Mononuclear cell (primary cell): ENCODE data around the gene PAQR8. TPM values are rescaled to one million over a fixed set of nuclear protein-coding genes. Genes with fewer than 3 reads are reported as not detected.

Experiments used
- H3K27me3 ChIP-seq: 2 replicates; pipeline ENCODE4 v1.6.0; 2011; ENCODE audit warnings: low read length, control low read depth; ENCODE audit not compliant: insufficient read depth
- H3K4me1 ChIP-seq: 2 replicates; pipeline ENCODE4 v1.5.1; 2011; ENCODE audit warnings: mild to moderate bottlenecking, low read length, control low read depth; ENCODE audit not compliant: insufficient read depth
- H3K4me3 ChIP-seq: 2 replicates; pipeline ENCODE4 v1.5.1; 2011; ENCODE audit warnings: mild to moderate bottlenecking, low read length, moderate library complexity
- H3K9me3 ChIP-seq: 2 replicates; pipeline ENCODE4 v1.5.1; 2011; ENCODE audit warnings: low read depth, mild to moderate bottlenecking, control low read depth, low read length
- total RNA-seq: library from RNA; depleted of rRNA; stranded (reverse); fragments of >200 nt; gene quantifications from one replicate; pipeline ENCODE4 v1.2.3, GENCODE V29; 2012

PAQR8 gene
- total RNA-seq, 1 donor = 2.0 TPM

DNA sequence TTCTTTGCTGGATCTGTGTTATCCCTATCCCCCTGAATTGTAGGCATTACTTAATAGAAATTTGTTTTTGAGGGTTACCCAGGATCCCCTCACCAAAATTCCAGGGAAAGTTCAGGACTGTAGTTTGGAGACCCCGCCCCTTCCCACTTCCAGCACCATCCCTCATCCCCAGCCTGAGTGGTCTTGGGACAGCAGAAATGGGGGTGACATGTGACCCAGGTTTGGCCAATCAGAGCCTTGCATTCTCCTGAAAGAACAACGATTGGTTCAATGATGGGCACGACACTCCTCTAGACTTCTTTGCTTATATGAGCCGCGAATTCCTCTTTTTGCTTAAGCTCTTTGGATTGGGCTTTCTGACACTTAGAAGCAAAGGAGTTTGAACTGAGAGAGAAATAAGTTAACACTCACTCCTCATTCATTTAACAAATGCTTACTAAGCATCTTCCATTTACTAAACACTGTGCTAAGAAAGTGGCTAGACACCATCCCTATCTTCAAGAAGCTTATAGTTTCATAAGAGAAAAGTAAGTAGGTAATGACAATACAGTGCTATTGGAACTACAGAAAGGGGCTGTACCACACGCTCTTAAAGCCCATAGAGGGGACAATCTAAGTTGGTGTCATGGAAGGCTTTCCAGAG is 24.9 kb upstream of the PAQR8 start:
- H3K27me3 ChIP-seq = no peaks in the 10 kb centered on the region
- peaks cover 34% of the 10 kb centered on the region for H3K4me1 ChIP-seq
- no peak overlapping the region for H3K4me3 ChIP-seq
- no peaks in the 10 kb centered on the region for H3K9me3 ChIP-seq

DNA sequence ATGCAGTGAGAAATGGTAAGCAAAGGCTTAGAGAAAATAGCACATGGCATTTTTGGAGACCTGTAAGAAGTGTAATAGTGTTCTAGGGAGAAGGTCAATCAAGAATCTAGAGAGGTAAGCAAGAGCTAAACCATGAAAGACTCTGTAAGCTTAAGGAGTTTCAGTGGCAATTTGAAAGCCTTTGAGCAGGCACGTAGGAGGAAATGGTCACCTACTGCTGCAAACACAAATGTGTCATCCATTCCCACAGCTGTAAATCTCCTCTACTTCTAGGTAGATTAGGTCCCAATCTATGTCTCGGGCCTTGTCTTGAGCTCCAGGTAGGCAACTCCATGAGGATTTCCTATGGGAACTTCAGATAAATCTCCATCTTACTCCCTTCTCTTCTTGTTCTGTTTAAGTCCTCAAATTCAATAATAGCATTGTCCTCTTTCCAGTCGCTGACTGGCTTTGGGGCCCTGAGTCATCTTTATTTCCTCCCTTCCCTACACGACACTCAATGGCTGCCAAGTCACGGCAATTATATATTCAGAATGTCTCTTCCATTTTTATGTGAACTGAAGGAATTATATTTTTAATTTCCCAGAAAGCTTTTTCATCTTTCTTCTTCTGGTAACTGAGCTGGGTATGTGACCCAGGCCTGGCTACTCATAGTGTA is 24.2 kb upstream of the PAQR8 start:
- H3K9me3 ChIP-seq = no peaks in the 10 kb centered on the region
- H3K4me3 ChIP-seq = no peak overlapping the region
- no peaks in the 10 kb centered on the region for H3K27me3 ChIP-seq
- H3K4me1 ChIP-seq = peaks cover 34% of the 10 kb centered on the region

DNA sequence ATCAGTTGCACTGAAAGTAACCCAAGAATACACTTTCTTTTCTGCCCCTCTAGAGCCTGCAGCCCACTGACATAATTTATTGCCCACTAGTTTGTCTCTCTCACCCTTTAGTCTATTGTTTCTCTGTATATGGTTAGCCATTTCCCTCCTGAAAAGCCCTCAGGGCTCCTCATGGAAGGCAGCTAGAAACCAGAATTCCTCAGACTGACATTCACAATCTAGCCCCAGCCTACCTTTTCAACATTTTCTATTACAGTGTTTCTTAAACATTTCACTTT is 21.4 kb upstream of the PAQR8 start:
- no peak overlapping the region for H3K4me3 ChIP-seq
- peaks cover 11% of the 10 kb centered on the region for H3K4me1 ChIP-seq
- no peaks in the 10 kb centered on the region for H3K27me3 ChIP-seq
- H3K9me3 ChIP-seq = no peaks in the 10 kb centered on the region

DNA sequence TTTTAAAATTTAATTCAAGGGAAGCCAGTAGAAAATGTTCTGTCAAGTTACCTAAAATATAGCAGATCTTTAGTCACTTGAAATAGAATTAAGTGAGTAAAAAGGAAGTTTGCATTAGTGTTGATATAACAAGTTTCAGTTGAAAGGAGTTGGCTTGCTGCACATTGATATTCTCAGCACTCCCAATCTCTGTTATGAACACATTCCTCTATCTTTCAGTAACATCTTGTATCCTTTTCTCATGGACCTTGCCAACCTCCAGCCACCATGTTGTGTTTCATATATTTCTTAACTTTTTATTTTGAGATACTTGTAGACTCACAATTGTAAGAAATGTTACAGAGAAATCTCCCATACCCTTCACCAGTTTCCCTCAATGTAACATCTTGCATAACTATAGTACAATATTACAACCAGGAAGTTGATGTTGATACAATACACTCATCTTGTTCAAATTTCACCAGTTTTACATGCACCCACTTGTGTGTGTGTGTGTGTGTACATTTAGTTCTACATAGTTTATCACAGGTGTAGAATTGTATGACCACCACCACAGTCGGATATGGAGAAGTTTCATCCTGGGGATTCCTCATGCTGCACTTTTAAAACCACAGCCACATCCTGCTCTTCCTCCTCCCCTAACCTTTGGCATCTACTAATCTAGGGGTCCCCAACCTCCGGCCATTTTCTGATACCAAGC is 20.2 kb upstream of the PAQR8 start:
- no peaks in the 10 kb centered on the region for H3K27me3 ChIP-seq
- no peaks in the 10 kb centered on the region for H3K9me3 ChIP-seq
- H3K4me3 ChIP-seq = no peak overlapping the region
- peaks cover 9% of the 10 kb centered on the region for H3K4me1 ChIP-seq

DNA sequence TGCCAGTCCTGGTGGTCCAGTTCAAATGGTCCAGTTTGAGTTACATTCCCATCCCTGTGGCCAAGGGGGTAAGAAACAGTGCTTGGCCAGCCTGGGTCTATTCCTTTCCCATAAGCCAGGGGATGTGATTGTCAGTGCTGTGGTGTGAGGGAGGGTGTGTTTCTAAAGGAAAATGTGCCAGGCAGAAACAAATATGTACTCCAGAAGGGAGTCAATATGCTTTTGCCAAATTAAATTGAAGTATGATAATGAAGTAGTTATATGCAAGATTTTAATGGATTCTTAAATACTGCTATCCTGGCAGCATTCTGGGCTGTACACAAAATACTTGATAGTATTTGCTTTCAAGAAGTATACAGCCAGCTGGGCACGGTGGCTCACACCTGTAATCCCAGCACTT is 16.6 kb upstream of the PAQR8 start:
- Histone ChIP-seq H3K4me1 (peaks cover 13% of the 10 kb centered on the region), H3K27me3 (no peaks in the 10 kb centered on the region), H3K4me3 (no peak overlapping the region), H3K9me3 (no peaks in the 10 kb centered on the region)

DNA sequence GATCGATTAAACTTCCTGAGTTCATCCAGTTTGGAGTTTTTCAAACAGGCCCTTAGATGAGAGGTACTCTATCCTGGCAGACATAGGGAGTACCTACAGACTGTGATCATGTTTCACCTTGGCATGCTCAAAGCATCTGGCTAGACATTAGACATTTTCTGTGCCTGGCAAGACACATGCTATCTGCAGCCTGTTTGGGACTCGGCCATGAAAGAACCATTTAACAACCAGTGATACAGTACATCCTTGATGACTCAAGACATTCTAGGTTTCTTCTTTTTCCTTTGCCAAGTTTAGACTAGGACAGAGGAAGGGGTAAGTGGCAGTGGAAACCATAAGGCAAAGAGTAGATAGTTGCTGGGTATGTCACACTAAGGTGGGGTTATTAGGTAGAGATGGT is 15.4 kb upstream of the PAQR8 start:
- Histone ChIP-seq H3K9me3 (no peaks in the 10 kb centered on the region), H3K4me1 (peaks cover 24% of the 10 kb centered on the region), H3K4me3 (no peak overlapping the region), H3K27me3 (no peaks in the 10 kb centered on the region)

DNA sequence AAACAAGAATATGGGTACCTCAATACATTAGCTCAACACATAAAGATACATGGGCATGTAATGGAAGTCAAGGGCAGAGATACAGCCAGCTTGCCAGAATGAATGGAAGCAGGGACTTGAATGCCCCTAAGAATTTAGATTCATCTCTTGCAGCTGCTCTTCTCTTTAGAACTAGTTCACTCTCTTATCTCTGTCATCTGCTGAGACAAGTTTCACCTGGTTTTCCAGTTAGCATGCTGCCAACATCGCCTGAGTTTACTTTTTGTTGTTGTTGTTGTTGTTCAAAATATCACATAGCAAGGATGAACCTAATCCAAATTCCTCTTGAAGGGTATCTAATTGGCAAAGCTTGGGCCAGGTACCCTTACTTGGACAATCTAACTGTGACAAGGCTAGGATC is 14.1 kb upstream of the PAQR8 start:
- no peaks in the 10 kb centered on the region for H3K9me3 ChIP-seq
- H3K4me3 ChIP-seq = no peak overlapping the region

DNA sequence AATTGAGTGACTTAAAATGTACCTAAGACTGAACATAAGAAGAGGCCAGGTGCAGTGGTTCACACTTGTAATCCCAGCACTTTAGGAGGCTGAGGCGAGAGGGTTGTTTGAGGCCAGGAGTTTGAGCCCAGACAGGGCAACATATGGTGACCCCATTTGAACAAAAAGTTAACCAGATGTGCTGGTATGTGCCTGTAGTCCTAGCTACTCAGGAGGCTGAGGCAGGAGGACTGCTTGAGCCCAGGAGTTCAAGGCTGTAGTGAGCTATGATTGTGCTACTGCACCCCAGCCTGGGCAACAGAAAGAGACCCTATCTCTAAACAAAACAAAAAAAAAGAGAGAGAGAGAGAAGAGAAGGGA is 10.1 kb upstream of the PAQR8 start:
- Histone ChIP-seq H3K9me3 (no peaks in the 10 kb centered on the region), H3K4me3 (no peak overlapping the region), H3K27me3 (no peaks in the 10 kb centered on the region), H3K4me1 (peaks cover 36% of the 10 kb centered on the region)

More for the DNA sequence above, 14.1 kb upstream of the PAQR8 start:
- peaks cover 28% of the 10 kb centered on the region for H3K4me1 ChIP-seq
- H3K27me3 ChIP-seq = no peaks in the 10 kb centered on the region

DNA sequence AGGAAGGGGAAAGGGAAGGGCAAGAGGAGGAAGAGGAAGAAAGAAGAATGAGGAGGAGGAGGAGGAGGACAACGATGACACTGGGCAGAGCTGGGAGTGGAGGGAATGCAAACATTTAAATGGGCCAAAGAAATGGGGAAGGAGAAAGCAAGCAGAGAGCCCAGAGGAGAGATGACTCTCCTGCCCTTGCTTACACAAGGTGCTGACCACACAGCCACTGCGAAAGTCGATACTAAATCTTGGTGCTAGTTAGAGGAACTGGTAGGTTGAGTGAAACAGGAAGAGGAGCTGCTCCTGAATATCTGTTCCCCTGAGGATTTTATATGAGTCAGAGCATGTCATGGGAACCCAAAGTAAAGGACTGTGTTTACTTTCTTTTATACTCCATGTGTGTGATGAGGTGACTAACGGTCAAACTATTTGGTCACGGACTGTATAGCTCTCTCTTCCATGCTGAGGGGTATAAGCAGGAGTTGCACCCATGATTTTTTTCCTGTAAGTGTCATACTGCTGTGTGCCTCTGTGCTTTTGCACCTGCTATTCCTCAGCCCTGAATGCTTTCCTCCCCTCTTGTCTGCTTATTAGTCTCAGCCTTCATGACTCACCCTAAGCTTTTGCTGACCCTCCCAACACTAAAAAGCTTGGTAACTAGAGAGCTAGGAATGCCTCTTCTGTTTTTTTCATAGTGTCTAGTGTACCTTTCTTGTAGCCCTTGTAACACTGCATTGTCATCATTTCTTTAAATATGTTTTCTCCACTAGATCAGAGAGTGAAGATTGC is 9.5 kb upstream of the PAQR8 start:
- Histone ChIP-seq H3K9me3 (no peaks in the 10 kb centered on the region), H3K4me3 (no peak overlapping the region)

DNA sequence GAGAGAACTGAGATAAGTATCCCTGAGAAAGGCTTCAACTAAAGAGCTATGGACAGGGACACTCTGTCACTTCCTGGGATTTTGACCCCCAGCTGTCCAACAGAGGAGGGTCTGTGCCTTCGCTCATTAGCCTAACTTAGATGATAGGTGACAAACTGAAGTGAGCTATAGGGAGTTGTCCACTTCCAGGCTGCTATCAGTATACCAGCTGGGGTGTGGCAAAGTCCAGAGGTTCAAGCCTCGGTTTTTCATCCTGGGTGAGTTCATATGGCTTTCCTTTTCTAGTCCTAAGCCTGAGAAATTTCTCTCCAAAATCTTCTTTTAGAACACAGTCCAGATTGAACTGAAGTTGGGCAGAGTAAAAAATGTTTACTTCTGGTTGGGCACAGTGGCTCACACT is 5.9 kb upstream of the PAQR8 start:
- Histone ChIP-seq H3K4me1 (peaks cover 30% of the 10 kb centered on the region), H3K9me3 (no peaks in the 10 kb centered on the region), H3K27me3 (no peaks in the 10 kb centered on the region), H3K4me3 (no peak overlapping the region)

More for the DNA sequence above, 9.5 kb upstream of the PAQR8 start:
- Histone ChIP-seq H3K4me1 (peaks cover 36% of the 10 kb centered on the region), H3K27me3 (no peaks in the 10 kb centered on the region)

DNA sequence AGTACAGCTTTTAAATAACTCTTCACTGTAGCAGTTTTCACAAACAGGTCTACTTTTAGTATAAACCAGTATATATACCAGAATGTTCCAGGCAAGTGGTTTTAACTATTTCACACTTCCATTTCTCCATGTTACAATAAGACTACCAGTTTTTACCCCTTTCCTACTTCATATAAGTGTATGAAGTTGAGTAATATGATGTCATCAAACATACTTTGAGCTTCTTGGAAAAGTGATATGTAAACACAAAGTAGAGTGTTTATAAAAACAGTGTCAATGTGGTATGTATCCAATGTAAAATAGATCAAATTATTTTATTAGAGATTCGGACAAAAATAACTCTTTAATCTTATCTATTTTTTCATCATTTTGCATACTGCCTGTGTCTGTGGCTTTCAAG is 2.5 kb upstream of the PAQR8 start:
- no peak overlapping the region for H3K4me3 ChIP-seq
- no peaks in the 10 kb centered on the region for H3K9me3 ChIP-seq
- peaks cover 28% of the 10 kb centered on the region for H3K4me1 ChIP-seq
- no peaks in the 10 kb centered on the region for H3K27me3 ChIP-seq

DNA sequence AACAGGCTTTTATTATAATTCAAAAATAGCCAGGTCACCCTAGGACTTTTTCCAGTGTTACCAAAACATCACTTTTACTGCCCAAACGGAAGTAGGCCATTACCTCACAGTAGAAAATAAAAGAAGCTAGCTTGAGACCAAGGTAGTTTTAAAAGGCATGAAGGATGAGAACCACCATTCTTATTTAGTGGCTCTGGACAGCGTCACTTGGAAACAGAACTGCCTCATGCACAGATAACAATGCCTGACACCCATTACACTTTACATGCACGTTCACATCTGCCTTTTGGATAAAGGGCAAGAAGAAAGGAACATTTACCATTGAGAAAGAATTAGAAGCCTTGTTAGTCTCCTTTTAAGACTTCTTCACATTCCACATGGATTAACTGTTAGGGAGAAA is 1.9 kb upstream of the PAQR8 start:
- Histone ChIP-seq H3K9me3 (no peaks in the 10 kb centered on the region), H3K27me3 (no peaks in the 10 kb centered on the region), H3K4me3 (no peak overlapping the region), H3K4me1 (peaks cover 30% of the 10 kb centered on the region)

DNA sequence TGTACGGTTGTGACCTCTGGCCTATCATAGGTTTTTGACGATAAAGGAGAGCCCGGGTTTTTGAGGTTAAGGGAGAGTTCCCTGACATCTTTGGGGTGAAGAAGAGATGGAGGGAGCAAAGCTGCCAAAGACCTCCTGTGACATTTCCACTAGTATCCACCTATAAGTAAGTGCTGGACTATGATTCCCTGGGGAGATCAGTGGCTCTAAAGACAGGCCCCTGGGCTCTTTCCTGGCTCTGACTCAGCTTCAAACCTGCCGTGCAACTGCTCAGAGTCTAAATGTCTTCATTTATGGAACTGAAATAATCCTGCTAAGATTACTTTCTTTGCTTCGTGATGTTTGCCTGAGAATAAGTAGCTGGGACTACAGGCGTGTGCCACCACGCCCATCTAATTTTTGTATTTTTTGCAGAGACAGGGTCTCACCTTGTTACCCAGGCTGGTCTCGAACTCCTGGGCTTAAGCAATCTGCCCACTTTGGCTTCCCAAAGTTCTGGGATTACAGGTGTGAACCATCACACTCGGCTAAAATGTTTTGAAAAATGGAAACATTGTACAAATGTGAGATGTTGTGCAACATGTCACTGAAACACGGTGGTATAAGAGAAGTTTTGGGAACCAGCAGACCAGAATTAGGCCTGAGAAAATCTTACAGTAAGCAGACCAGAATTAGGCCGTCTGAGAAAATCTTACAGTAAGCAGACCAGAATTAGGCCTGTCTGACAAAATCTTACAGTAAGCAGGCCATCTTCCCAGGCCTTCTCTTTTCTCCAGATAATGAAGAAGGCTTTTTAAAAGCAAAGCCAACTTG is 1.1 kb upstream of the PAQR8 start:
- H3K4me3 ChIP-seq = no peak overlapping the region
- H3K27me3 ChIP-seq = no peaks in the 10 kb centered on the region
- H3K9me3 ChIP-seq = no peaks in the 10 kb centered on the region
- H3K4me1 ChIP-seq = peaks cover 30% of the 10 kb centered on the region

DNA sequence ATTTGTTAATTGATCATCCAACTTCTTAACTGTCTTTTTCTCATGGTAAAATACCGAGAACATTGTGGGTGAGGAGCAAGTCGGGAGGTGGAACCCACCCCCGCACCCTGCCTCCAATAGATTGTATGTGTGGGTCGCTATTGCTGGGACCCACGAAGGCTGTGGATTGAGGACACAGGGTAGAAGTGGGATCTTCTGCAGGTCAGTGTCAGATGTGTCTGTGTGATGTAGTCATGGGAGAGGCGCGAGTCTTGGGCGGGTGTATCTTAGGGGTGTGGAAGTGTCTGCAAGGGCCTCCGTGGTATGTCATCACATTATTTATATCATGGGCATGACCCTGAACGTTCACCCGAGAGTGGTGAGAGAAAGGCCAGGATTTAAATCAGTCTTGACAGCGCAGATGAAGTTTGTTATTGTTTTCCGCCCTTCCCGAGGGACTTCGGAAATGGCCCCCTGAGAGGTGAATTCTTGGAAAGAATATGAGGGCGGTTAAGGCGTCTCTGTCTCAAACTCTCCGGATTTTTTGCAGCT is 472 bp upstream of the PAQR8 start:
- peaks cover 30% of the 10 kb centered on the region for H3K4me1 ChIP-seq
- H3K9me3 ChIP-seq = no peaks in the 10 kb centered on the region
- H3K27me3 ChIP-seq = no peaks in the 10 kb centered on the region
- H3K4me3 ChIP-seq = peak overlapping the region; percentile 95
